ENCODE data around the gene SRPK3. TPM values are rescaled to one million over a fixed set of nuclear protein-coding genes. Genes with fewer than 3 reads are reported as not detected.

SRPK3 gene
- total RNA-seq, 1 experiment from 2014 or later = not detected

GRCh38 chrX:153779891-153780677, 757 bp upstream of the SRPK3 start:
- Histone ChIP-seq H3K4me3 (ENCODE audit: low read length) (no peak overlapping the region), H3K79me2 (ENCODE audit: low read length) (no peaks in the 10 kb centered on the region), H2AFZ (ENCODE audit: low read length) (no peak overlapping the region), H3K9ac (ENCODE audit: low read length) (no peak overlapping the region), H4K20me1 (ENCODE audit: insufficient read depth, low read depth, low read length) (no peaks in the 10 kb centered on the region), H3K9me3 (ENCODE audit: low read length) (no peaks in the 10 kb centered on the region), H3K27ac (ENCODE audit: low read length) (no peak overlapping the region), H3K4me2 (ENCODE audit: low read depth, low read length, poor library complexity, severe bottlenecking) (no peak overlapping the region), H3K9me2 (replicated peaks; ENCODE audit: insufficient read depth, low read length) (no peaks in the 10 kb centered on the region), H3K4me1 (ENCODE audit: low read length) (no peaks in the 10 kb centered on the region), H3K27me3 (ENCODE audit: low read length) (no peaks in the 10 kb centered on the region), H3K36me3 (ENCODE audit: insufficient read depth, low read length) (no peaks in the 10 kb centered on the region)
- DNase-seq = no peak

DNA sequence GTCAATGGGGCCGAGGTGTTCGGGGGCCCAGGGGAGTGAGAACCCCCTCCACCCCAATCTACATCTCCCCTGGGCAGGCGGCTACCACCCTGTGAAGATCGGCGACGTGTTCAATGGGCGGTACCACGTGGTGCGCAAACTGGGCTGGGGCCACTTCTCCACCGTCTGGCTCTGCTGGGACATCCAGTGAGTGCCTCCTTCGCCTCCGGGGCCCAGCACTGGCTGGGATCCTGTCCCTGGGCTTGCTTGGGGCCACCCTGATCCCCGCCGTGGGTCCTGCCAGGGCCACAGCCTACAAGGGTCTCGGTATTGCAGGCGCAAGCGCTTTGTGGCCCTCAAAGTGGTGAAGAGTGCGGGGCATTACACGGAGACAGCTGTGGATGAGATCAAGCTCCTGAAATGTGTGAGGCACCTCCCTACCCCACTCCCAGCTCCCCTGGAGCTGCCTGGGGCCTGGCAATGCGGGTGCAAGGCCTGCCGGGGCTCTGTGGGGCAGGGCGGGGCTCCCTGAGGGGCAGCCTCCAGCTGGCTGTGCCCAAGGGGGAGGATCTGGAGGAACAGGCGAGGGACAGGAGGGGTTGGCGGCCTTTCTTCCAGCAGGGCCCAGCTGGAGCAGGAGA, 697 bp downstream of the SRPK3 start:
- Histone ChIP-seq H3K36me3 (ENCODE audit: insufficient read depth, low read length) (no peaks in the 10 kb centered on the region), H3K9me3 (ENCODE audit: low read length) (no peaks in the 10 kb centered on the region), H3K27ac (ENCODE audit: low read length) (no peak overlapping the region), H3K9ac (ENCODE audit: low read length) (no peak overlapping the region), H2AFZ (ENCODE audit: low read length) (no peak overlapping the region), H3K4me1 (ENCODE audit: low read length) (no peaks in the 10 kb centered on the region), H3K27me3 (ENCODE audit: low read length) (no peaks in the 10 kb centered on the region), H3K4me2 (ENCODE audit: low read depth, low read length, poor library complexity, severe bottlenecking) (no peak overlapping the region), H3K9me2 (replicated peaks; ENCODE audit: insufficient read depth, low read length) (no peaks in the 10 kb centered on the region), H3K4me3 (ENCODE audit: low read length) (no peak overlapping the region), H3K79me2 (ENCODE audit: low read length) (no peaks in the 10 kb centered on the region), H4K20me1 (ENCODE audit: insufficient read depth, low read depth, low read length) (no peaks in the 10 kb centered on the region)
- no peak for DNase-seq

- Histone ChIP-seq H3K9me3 (ENCODE audit: low read length) (no peaks in the 10 kb centered on the region), H3K27me3 (ENCODE audit: low read length) (no peaks in the 10 kb centered on the region), H4K20me1 (ENCODE audit: insufficient read depth, low read depth, low read length) (no peaks in the 10 kb centered on the region), H3K4me1 (ENCODE audit: low read length) (no peaks in the 10 kb centered on the region), H3K79me2 (ENCODE audit: low read length) (no peaks in the 10 kb centered on the region), H3K4me2 (ENCODE audit: low read depth, low read length, poor library complexity, severe bottlenecking) (no peak overlapping the region), H3K36me3 (ENCODE audit: insufficient read depth, low read length) (no peaks in the 10 kb centered on the region), H2AFZ (ENCODE audit: low read length) (no peak overlapping the region), H3K4me3 (ENCODE audit: low read length) (no peak overlapping the region), H3K9me2 (replicated peaks; ENCODE audit: insufficient read depth, low read length) (no peaks in the 10 kb centered on the region), H3K27ac (ENCODE audit: low read length) (no peak overlapping the region), H3K9ac (ENCODE audit: low read length) (no peak overlapping the region)
- peak; percentile 59 for DNase-seq
Measured at GRCh38 chrX:153782313-153782712, 1.5 kb downstream of the SRPK3 start.

DNA sequence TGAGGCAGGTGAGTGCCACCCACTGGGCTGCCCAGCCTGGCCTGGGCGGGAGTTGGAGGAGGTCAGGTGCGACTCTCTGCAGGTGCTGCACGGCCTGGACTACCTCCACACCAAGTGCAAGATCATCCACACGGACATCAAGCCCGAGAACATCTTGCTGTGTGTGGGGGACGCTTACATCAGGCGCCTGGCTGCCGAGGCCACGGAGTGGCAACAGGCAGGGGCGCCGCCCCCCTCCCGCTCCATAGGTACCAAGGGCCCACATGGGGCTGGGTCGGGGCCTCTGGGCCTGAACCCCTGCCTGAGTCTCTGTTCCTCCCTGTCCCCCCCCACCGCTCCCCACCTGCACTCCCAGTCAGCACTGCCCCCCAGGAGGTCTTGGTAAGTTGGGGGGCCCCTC, 2.0 kb downstream of the SRPK3 start:
- Histone ChIP-seq H3K9ac (ENCODE audit: low read length) (no peak overlapping the region), H3K4me3 (ENCODE audit: low read length) (no peak overlapping the region)

GRCh38 chrX:153783378-153784013, 2.7 kb downstream of the SRPK3 start:
- DNase-seq = no peak
- Histone ChIP-seq H3K4me2 (ENCODE audit: low read depth, low read length, poor library complexity, severe bottlenecking) (no peak overlapping the region), H3K27me3 (ENCODE audit: low read length) (no peaks in the 10 kb centered on the region), H3K9me2 (replicated peaks; ENCODE audit: insufficient read depth, low read length) (no peaks in the 10 kb centered on the region), H3K36me3 (ENCODE audit: insufficient read depth, low read length) (no peaks in the 10 kb centered on the region), H3K79me2 (ENCODE audit: low read length) (no peaks in the 10 kb centered on the region), H4K20me1 (ENCODE audit: insufficient read depth, low read depth, low read length) (no peaks in the 10 kb centered on the region), H2AFZ (ENCODE audit: low read length) (no peak overlapping the region), H3K4me1 (ENCODE audit: low read length) (no peaks in the 10 kb centered on the region), H3K9ac (ENCODE audit: low read length) (no peak overlapping the region), H3K27ac (ENCODE audit: low read length) (no peak overlapping the region), H3K4me3 (ENCODE audit: low read length) (no peak overlapping the region), H3K9me3 (ENCODE audit: low read length) (no peaks in the 10 kb centered on the region)

More for the DNA sequence above, 2.0 kb downstream of the SRPK3 start:
- no peaks in the 10 kb centered on the region for H3K9me3 ChIP-seq (ENCODE audit: low read length)
- no peaks in the 10 kb centered on the region for H3K9me2 ChIP-seq (replicated peaks; ENCODE audit: insufficient read depth, low read length)
- no peak for DNase-seq
- no peak overlapping the region for H3K27ac ChIP-seq (ENCODE audit: low read length)
- H3K36me3 ChIP-seq (ENCODE audit: insufficient read depth, low read length) = no peaks in the 10 kb centered on the region
- H3K27me3 ChIP-seq (ENCODE audit: low read length) = no peaks in the 10 kb centered on the region
- H3K79me2 ChIP-seq (ENCODE audit: low read length) = no peaks in the 10 kb centered on the region
- H3K4me2 ChIP-seq (ENCODE audit: low read depth, low read length, poor library complexity, severe bottlenecking) = no peak overlapping the region
- H2AFZ ChIP-seq (ENCODE audit: low read length) = no peak overlapping the region
- H4K20me1 ChIP-seq (ENCODE audit: insufficient read depth, low read depth, low read length) = no peaks in the 10 kb centered on the region
- no peaks in the 10 kb centered on the region for H3K4me1 ChIP-seq (ENCODE audit: low read length)

DNA sequence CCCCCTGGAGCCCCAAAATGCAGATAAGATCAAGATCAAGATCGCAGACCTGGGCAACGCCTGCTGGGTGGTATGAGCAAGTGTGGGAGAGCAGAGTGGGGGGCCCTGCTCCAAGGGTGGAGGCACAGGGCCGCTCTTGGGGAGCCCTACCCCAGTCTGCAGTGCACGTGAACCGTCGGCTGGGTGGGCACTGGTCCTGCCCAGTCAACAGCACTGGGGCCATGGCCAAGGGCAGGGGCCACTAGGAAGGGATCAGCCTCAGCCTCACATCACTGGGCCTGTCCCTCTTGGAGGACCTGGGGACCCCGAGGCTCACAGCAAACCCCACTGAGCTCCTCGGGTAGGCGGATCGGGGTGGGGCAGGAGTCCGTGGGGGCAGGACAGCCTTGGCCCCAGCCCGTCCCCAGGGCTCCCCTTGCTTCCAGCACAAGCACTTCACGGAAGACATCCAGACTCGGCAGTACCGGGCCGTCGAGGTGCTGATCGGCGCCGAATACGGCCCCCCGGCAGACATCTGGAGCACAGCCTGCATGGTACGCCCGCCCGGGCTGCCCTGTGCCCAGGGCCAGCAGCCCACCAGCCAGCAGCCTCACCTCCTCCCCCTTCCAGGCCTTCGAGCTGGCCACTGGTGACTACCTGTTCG, 3.6 kb downstream of the SRPK3 start:
- no peak overlapping the region for H3K9ac ChIP-seq (ENCODE audit: low read length)
- H3K9me2 ChIP-seq (replicated peaks; ENCODE audit: insufficient read depth, low read length) = no peaks in the 10 kb centered on the region
- H2AFZ ChIP-seq (ENCODE audit: low read length) = no peak overlapping the region
- H3K27ac ChIP-seq (ENCODE audit: low read length) = no peak overlapping the region
- no peaks in the 10 kb centered on the region for H3K36me3 ChIP-seq (ENCODE audit: insufficient read depth, low read length)
- H3K79me2 ChIP-seq (ENCODE audit: low read length) = no peaks in the 10 kb centered on the region
- DNase-seq = no peak
- H3K4me1 ChIP-seq (ENCODE audit: low read length) = no peaks in the 10 kb centered on the region
- H3K4me3 ChIP-seq (ENCODE audit: low read length) = no peak overlapping the region
- H3K4me2 ChIP-seq (ENCODE audit: low read depth, low read length, poor library complexity, severe bottlenecking) = no peak overlapping the region
- H3K9me3 ChIP-seq (ENCODE audit: low read length) = no peaks in the 10 kb centered on the region
- no peaks in the 10 kb centered on the region for H3K27me3 ChIP-seq (ENCODE audit: low read length)
- H4K20me1 ChIP-seq (ENCODE audit: insufficient read depth, low read depth, low read length) = no peaks in the 10 kb centered on the region

DNA sequence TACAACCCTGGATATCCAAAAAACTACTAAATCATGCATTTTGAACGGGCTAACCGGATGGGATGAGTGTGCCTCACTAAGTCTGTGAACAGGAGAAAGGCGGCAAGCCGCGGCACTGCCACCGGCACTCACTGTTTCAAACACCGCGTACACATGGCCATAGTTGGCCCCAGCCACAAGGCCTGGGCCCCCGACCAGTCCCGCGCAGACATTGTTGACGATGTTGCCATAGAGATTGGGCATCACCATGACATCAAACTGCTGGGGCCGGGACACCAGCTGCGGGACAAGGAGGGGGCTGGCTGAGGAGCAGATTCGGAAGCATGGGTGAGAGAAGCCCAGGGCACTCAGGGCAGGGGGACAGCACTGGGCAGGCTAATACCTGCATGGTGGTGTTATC, 5.8 kb downstream of the SRPK3 start:
- no peak overlapping the region for H3K4me3 ChIP-seq (ENCODE audit: low read length)
- H3K36me3 ChIP-seq (ENCODE audit: insufficient read depth, low read length) = no peaks in the 10 kb centered on the region
- H3K4me1 ChIP-seq (ENCODE audit: low read length) = no peaks in the 10 kb centered on the region
- H3K9me3 ChIP-seq (ENCODE audit: low read length) = no peaks in the 10 kb centered on the region
- no peak overlapping the region for H3K4me2 ChIP-seq (ENCODE audit: low read depth, low read length, poor library complexity, severe bottlenecking)
- no peaks in the 10 kb centered on the region for H3K9me2 ChIP-seq (replicated peaks; ENCODE audit: insufficient read depth, low read length)
- no peaks in the 10 kb centered on the region for H3K27me3 ChIP-seq (ENCODE audit: low read length)
- no peak for DNase-seq
- H3K79me2 ChIP-seq (ENCODE audit: low read length) = peaks cover 2% of the 10 kb centered on the region; the same call in 1 of the 2 replicates
- no peak overlapping the region for H2AFZ ChIP-seq (ENCODE audit: low read length)
- H3K27ac ChIP-seq (ENCODE audit: low read length) = no peak overlapping the region
- H3K9ac ChIP-seq (ENCODE audit: low read length) = no peak overlapping the region
- H4K20me1 ChIP-seq (ENCODE audit: insufficient read depth, low read depth, low read length) = 0 out of 2 replicates have a peak, but pooled peaks cover 4% of the 10 kb centered on the region

DNA sequence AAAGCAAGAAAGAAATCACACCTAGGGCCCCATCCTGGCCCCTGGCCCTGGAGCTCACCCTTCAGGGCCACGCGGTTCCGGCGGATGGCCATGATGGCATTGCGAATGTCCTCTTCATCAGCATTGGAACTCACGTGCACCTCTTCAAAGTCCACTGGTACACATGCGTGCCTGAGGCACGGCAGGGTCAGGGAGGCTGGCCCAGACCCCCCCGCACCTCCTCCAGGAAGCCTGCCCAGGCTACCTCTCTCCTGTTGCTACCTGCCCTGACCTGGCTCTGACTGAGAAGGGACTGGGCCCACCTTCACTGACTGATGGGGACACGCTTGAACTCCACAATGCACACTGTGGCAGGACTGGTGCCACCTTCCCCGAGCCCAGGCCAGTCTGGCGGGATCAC, 8.8 kb downstream of the SRPK3 start:
- H3K27me3 ChIP-seq (ENCODE audit: low read length) = no peaks in the 10 kb centered on the region
- H3K4me3 ChIP-seq (ENCODE audit: low read length) = no peak overlapping the region
- H3K9ac ChIP-seq (ENCODE audit: low read length) = no peak overlapping the region
- no peaks in the 10 kb centered on the region for H3K9me2 ChIP-seq (replicated peaks; ENCODE audit: insufficient read depth, low read length)
- H4K20me1 ChIP-seq (ENCODE audit: insufficient read depth, low read depth, low read length) = 0 out of 2 replicates have a peak, but pooled peaks cover 4% of the 10 kb centered on the region
- H3K79me2 ChIP-seq (ENCODE audit: low read length) = peaks cover 25% of the 10 kb centered on the region
- no peak overlapping the region for H2AFZ ChIP-seq (ENCODE audit: low read length)
- no peak for DNase-seq
- no peak overlapping the region for H3K4me2 ChIP-seq (ENCODE audit: low read depth, low read length, poor library complexity, severe bottlenecking)
- no peaks in the 10 kb centered on the region for H3K9me3 ChIP-seq (ENCODE audit: low read length)
- H3K4me1 ChIP-seq (ENCODE audit: low read length) = peaks cover 7% of the 10 kb centered on the region
- H3K36me3 ChIP-seq (ENCODE audit: insufficient read depth, low read length) = no peaks in the 10 kb centered on the region
- H3K27ac ChIP-seq (ENCODE audit: low read length) = no peak overlapping the region
